Osteocyte (in vitro differentiated cells): Measurements from ENCODE around the gene ING5. TPM values are rescaled to one million over a fixed set of nuclear protein-coding genes. Genes with fewer than 3 reads are reported as not detected.

Source experiments
- DNase-seq: peaks from one replicate; pipeline ENCODE4 v3.0.0; 2021; ENCODE audit warnings: mixed read lengths; ENCODE audit not compliant: unreplicated experiment; ENCODE audit errors: extremely low spot score
- H3K27ac Mint-ChIP-seq: one replicate; pipeline ENCODE4 v1.8.0; 2021; ENCODE audit warnings: mild to moderate bottlenecking, mixed read lengths; ENCODE audit not compliant: unreplicated experiment
- H3K27me3 Mint-ChIP-seq: one replicate; pipeline ENCODE4 v1.8.0; 2021; ENCODE audit warnings: mixed read lengths; ENCODE audit not compliant: unreplicated experiment
- H3K36me3 Mint-ChIP-seq: one replicate; pipeline ENCODE4 v1.8.0; 2021; ENCODE audit warnings: mixed read lengths; ENCODE audit not compliant: unreplicated experiment
- H3K4me1 Mint-ChIP-seq: one replicate; pipeline ENCODE4 v1.8.0; 2021; ENCODE audit warnings: mixed read lengths; ENCODE audit not compliant: unreplicated experiment
- H3K4me3 Mint-ChIP-seq: one replicate; pipeline ENCODE4 v1.8.0; 2021; ENCODE audit warnings: mild to moderate bottlenecking, moderate library complexity, mixed read lengths; ENCODE audit not compliant: unreplicated experiment
- H3K9me3 Mint-ChIP-seq: one replicate; pipeline ENCODE4 v1.8.0; 2021; ENCODE audit warnings: mixed read lengths; ENCODE audit not compliant: unreplicated experiment
- total RNA-seq: library from RNA; stranded (reverse); gene quantifications from 2 replicates; pipeline ENCODE4 v1.2.1, GENCODE V29; 2021
- TF ChIP-seq, protein P1 (sequence below): fragments of 200-600 bp; sonication (generic); IDR thresholded peaks from 2 replicates; pipeline ENCODE4 v1.5.0; 2021; ENCODE audit warnings: antibody characterized with exemption, mild to moderate bottlenecking, moderate library complexity

The ING5 gene
- total RNA-seq, 1 donor from 2014 or later = 32.0 TPM

DNA sequence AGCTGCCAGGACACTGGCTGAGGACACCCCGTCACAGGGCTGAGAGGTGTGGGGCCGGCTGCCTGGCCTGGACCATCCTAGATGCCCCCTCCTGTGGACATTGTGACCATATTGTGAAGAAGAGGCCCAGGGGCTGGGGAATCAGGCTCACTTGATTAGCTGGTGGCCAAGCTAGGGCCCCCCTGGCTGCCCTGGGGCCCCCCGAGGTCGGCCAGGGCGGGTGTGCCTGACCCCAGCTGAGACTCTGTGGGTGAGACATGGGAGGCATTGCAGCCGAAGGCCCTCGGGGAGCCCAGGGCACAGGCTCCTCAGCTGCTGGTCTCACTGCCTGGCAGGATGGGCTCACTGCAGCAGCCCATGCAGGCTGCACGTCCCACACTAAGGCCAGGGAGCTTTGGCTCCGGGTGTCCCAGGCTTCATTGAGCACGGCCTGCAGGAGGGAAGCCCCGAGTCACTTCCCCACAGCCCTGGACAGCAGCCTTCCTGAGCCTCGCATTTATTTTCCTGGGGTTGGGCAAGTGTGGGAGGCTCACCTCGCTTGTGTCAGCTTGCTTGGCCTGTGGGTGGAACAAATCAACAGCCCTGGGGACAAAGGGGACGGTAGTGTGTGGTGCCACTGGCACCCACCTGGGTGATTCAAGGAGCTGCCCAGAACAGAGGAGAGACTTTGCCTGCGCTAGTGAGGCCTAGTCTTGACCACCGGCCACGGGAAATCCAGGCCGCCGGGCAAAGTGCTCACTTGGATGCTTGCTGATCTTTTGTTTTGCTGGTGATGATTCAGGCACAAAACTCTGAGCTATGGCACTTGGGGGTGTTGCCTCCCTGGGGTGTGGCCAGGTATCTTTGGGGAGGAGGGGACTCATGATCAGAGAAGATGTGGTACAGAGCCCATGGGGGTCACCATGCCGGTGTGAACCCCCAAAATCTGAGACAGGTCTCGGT lies 76.1 kb downstream of the ING5 start:
- DNase-seq = peak; percentile 81
- Mint-ChIP-seq H3K27ac (no peak overlapping the region), H3K27me3 (no peaks in the 10 kb centered on the region), H3K4me1 (peaks cover 2% of the 10 kb centered on the region), H3K4me3 (no peak overlapping the region), H3K36me3 (no peaks in the 10 kb centered on the region), H3K9me3 (peaks cover 6% of the 10 kb centered on the region)
- TF ChIP-seq, protein P1, sequence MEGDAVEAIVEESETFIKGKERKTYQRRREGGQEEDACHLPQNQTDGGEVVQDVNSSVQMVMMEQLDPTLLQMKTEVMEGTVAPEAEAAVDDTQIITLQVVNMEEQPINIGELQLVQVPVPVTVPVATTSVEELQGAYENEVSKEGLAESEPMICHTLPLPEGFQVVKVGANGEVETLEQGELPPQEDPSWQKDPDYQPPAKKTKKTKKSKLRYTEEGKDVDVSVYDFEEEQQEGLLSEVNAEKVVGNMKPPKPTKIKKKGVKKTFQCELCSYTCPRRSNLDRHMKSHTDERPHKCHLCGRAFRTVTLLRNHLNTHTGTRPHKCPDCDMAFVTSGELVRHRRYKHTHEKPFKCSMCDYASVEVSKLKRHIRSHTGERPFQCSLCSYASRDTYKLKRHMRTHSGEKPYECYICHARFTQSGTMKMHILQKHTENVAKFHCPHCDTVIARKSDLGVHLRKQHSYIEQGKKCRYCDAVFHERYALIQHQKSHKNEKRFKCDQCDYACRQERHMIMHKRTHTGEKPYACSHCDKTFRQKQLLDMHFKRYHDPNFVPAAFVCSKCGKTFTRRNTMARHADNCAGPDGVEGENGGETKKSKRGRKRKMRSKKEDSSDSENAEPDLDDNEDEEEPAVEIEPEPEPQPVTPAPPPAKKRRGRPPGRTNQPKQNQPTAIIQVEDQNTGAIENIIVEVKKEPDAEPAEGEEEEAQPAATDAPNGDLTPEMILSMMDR = no peak

Other genes starting within 250 kb of the ING5 start
- 197 and 206 TPM in 2 replicates for gene STK25, start 193.5 kb upstream of the ING5 start, total RNA-seq
- gene BOK, start 143.3 kb upstream of the ING5 start, total RNA-seq = 45.0 and 47.5 TPM in 2 replicates
- gene THAP4, start 64.9 kb upstream of the ING5 start, total RNA-seq = 51.6 and 52.8 TPM in 2 replicates
- 73.5 and 78.1 TPM in 2 replicates for gene ATG4B, start 64.3 kb upstream of the ING5 start, total RNA-seq
- 26.3 and 28.8 TPM in 2 replicates for gene DTYMK, start 15.2 kb upstream of the ING5 start, total RNA-seq
- gene D2HGDH, start 32.6 kb downstream of the ING5 start, total RNA-seq = 32.5 and 36.8 TPM in 2 replicates
- gene GAL3ST2, start 74.8 kb downstream of the ING5 start, total RNA-seq = 0.48 TPM in 1 of 2 replicates, not detected in the other
- not detected in 2 replicates for gene NEU4, start 107.2 kb downstream of the ING5 start, total RNA-seq
- gene PDCD1, start 156.9 kb downstream of the ING5 start, total RNA-seq = not detected in 2 replicates
- not detected in 2 replicates for gene RTP5, start 167.7 kb downstream of the ING5 start, total RNA-seq